Measurements from ENCODE around the gene ZDHHC7.
"Not testable (repeated sequence)": the region's sequence is repeated elsewhere in the genome, so short reads cannot be mapped to it uniquely, and the experiment has no call there.

The ZDHHC7 gene

GRCh38 chr16:85010931-85011845 is at the start of gene ZDHHC7:
Gene ZDHHC7, minus strand, starts transcription at chr16:85011535. Its CDS starts 20,917 bp downstream, at chr16:84990618.
- peak within 1 kb of the TSS; percentile 100 for H3K4me3 ChIP-seq (ENCODE audit: low read length)
- TF ChIP-seq ZNF274 (IDR thresholded peaks at IDR 0.05; ENCODE audit: low read depth, low read length), result no peak

- TF ChIP-seq ZNF274 (IDR thresholded peaks at IDR 0.05; ENCODE audit: low read depth, low read length), result no peak
- no peak overlapping the region for H3K4me3 ChIP-seq (ENCODE audit: low read length)
Measured at GRCh38 chr16:85058909-85059308, 47.6 kb upstream of the ZDHHC7 start.

- no peak for TF ChIP-seq ZNF274 (IDR thresholded peaks at IDR 0.05; ENCODE audit: low read depth, low read length)
Measured at GRCh38 chr16:85057948-85058347, 46.6 kb upstream of the ZDHHC7 start.

DNA sequence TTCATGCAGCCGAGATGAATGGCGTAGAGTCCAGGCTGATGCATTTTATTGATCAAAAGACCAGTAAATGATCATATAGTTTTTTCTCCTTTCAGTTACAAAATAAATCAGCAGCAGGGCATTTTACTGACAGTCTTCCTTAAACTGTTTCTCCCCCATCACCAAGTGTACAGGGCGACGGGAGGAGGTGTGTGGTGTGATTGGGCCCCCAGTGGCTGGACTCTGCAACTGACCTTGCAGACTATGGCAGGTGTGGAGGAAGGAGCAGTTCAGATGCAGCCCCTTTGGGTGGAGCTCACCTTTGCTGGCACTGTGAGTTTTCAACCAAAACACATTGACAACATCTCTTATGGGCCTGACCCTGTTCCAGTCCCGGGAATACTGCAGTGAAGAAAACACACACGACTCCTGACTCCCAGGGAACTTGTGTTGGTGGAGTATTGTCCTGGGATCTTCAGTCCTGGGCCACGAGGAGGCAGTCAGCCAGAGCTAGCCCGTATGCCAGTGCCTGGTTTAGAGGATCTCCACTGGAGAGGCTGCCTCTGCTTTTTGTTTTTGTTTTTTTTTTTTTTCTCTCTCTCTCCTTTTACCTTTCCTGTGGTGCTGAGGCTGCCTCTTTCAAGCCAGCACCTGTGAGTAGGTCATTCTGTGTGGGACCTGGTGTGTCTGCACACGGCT is 46.0 kb upstream of the ZDHHC7 start:
- no peak for TF ChIP-seq ZNF274 (IDR thresholded peaks at IDR 0.05; ENCODE audit: low read depth, low read length)
- H3K4me3 ChIP-seq (ENCODE audit: low read length), result no peak overlapping the region

More at GRCh38 chr16:85057948-85058347, 46.6 kb upstream of the ZDHHC7 start:
- H3K4me3 ChIP-seq (ENCODE audit: low read length), result no peak overlapping the region

- no peak overlapping the region; the same call in 1 of the 2 replicates for H3K4me3 ChIP-seq (ENCODE audit: low read length)
Measured at GRCh38 chr16:85056211-85056748, 44.9 kb upstream of the ZDHHC7 start.

DNA sequence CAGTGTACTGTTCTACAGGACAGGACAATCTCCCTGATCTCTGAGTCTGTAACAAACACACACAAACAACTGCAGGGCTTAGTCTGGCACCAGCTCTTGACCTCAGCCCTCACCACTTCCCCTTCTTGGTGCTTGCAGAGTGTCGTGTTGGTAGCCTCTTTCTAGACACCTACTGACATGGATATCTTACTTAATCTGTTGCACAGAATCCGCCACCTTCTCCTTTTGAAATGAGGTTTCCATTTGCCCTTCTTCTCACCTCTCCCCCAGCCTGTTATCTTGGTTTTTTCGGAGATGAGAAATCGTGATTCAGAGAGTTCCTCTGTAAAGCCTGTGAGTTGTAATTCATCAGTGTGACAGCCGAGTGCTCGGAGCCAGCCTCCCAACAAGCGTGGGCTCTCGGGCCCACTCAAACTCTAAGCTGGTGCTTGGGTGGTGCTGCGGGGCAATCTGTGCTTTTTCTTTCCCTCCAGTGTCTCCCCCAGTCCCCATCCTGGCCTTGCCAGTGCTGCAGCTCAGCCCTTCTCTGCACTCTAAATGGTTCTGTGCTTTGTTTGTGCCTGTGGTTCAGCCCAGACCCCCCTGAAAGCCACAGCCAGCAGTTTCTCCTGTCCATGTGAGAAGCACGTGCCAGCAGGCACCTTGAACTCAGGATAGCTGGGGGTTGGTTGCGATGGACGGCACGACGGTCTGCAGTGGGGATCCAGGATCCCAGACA is 44.3 kb upstream of the ZDHHC7 start:
- TF ChIP-seq ZNF274 (IDR thresholded peaks at IDR 0.05; ENCODE audit: low read depth, low read length), result no peak
- H3K4me3 ChIP-seq (ENCODE audit: low read length), result peak overlapping the region; percentile 5; the same call in 1 of the 2 replicates

More at GRCh38 chr16:85056211-85056748, 44.9 kb upstream of the ZDHHC7 start:
- no peak for TF ChIP-seq ZNF274 (IDR thresholded peaks at IDR 0.05; ENCODE audit: low read depth, low read length)

- H3K4me3 ChIP-seq (ENCODE audit: low read length), result peak overlapping the region; percentile 17; the same call in 1 of the 2 replicates
- TF ChIP-seq ZNF274 (IDR thresholded peaks at IDR 0.05; ENCODE audit: low read depth, low read length), result no peak
Measured at GRCh38 chr16:85054948-85055492, 43.7 kb upstream of the ZDHHC7 start.

- not testable (repeated sequence) for H3K4me3 ChIP-seq (ENCODE audit: low read length)
Measured at GRCh38 chr16:85054321-85054720, 43.0 kb upstream of the ZDHHC7 start.

- H3K4me3 ChIP-seq (ENCODE audit: low read length), result no peak overlapping the region
- no peak for TF ChIP-seq ZNF274 (IDR thresholded peaks at IDR 0.05; ENCODE audit: low read depth, low read length)
Measured at GRCh38 chr16:85052536-85052935, 41.2 kb upstream of the ZDHHC7 start.

DNA sequence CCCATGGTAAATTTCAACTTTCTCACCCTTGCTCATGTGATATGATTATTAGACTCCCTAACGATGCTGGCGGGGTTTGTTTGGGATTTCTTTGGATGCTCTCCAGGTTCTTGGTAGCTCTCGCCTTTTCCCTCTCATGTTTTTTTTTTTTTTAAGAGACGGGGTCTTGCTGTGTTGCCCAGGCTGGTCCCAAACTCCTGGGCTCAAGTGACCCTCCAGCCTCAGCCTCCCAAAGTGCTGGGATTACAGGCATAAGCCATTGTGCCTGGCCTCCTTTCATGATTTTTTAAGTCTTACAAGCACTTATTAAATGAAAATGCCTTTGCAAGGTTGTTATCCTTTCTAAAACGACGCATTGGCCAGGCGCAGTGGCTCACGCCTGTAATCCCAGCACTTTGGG is 40.3 kb upstream of the ZDHHC7 start:
- H3K4me3 ChIP-seq (ENCODE audit: low read length), result no peak overlapping the region
- TF ChIP-seq ZNF274 (IDR thresholded peaks at IDR 0.05; ENCODE audit: low read depth, low read length), result no peak

DNA sequence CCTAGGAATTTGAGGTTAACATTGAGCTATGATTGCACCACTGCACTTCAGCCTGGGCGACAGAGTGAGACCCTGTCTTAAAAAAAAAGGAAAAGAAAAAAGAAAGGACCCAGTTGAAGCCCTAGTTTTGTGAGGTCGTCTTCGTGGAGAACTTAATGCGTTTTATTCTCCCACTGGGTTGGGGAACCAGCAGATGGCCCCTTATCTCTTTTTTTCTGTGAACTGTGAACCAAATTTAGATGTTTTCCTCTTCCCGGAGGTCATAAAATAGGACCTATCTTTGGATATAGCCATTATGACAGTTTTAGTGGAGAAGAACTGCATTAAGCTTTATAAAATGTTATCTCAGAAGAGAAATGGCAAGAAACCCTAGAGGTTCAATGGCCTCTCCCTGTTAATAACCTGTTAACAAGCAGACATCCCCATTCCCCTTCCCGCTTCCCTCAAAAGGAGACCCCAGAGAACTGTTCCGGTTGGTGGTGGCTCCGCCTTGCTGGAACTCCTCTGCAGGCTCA is 39.8 kb upstream of the ZDHHC7 start:
- H3K4me3 ChIP-seq (ENCODE audit: low read length), result no peak overlapping the region
- no peak for TF ChIP-seq ZNF274 (IDR thresholded peaks at IDR 0.05; ENCODE audit: low read depth, low read length)

- no peak overlapping the region for H3K4me3 ChIP-seq (ENCODE audit: low read length)
- TF ChIP-seq ZNF274 (IDR thresholded peaks at IDR 0.05; ENCODE audit: low read depth, low read length), result no peak
Measured at GRCh38 chr16:85049706-85050305, 38.5 kb upstream of the ZDHHC7 start.

GRCh38 chr16:85048921-85049562 is 37.7 kb upstream of the ZDHHC7 start:
- TF ChIP-seq ZNF274 (IDR thresholded peaks at IDR 0.05; ENCODE audit: low read depth, low read length), result no peak

More at GRCh38 chr16:85048921-85049562, 37.7 kb upstream of the ZDHHC7 start:
- H3K4me3 ChIP-seq (ENCODE audit: low read length), result no peak overlapping the region
